ENCODE measurements around the gene LTBP1. TPM values are rescaled to one million over a fixed set of nuclear protein-coding genes. Genes with fewer than 3 reads are reported as not detected.

Gene LTBP1
- total RNA-seq, 2 experiments from 2014 or later: 0.10 to 0.14 TPM

GRCh38 chr2:33139949-33140348, 193.2 kb downstream of the LTBP1 start:
- Mint-ChIP-seq H3K27ac (no peak overlapping the region), H3K4me3 (no peak overlapping the region), H3K27me3 (ENCODE audit: low read depth) (peaks cover 11% of the 10 kb centered on the region), H3K36me3 (ENCODE audit: low read depth) (no peaks in the 10 kb centered on the region), H3K9me3 (no peaks in the 10 kb centered on the region), H3K4me1 (ENCODE audit: low read depth) (no peaks in the 10 kb centered on the region)
- intact Hi-C loops (cut with micrococcal nuclease): no loop called here
- CTCF ChIA-PET: interaction anchor here (0.7 kb wide), 1 partner anchor 19 kb away, joined by 3 read pairs; no protein-coding TSS in a partner anchor
- DNase-seq: no peak

- no peak for DNase-seq
- Mint-ChIP-seq H3K36me3 (ENCODE audit: low read depth) (no peaks in the 10 kb centered on the region), H3K27ac (no peak overlapping the region), H3K9me3 (no peaks in the 10 kb centered on the region), H3K4me3 (no peak overlapping the region), H3K27me3 (ENCODE audit: low read depth) (peaks cover 13% of the 10 kb centered on the region), H3K4me1 (ENCODE audit: low read depth) (no peaks in the 10 kb centered on the region)
- intact Hi-C loops (cut with micrococcal nuclease): no loop called here
- CTCF ChIA-PET: no interaction called here
Measured at GRCh38 chr2:33141476-33141875, 194.7 kb downstream of the LTBP1 start.

- H3K9me3 Mint-ChIP-seq: no peaks in the 10 kb centered on the region
Measured at GRCh38 chr2:33142810-33143209, 196.1 kb downstream of the LTBP1 start.

GRCh38 chr2:33144243-33144642, 197.5 kb downstream of the LTBP1 start:
- no peaks in the 10 kb centered on the region for H3K36me3 Mint-ChIP-seq (ENCODE audit: low read depth)

More at GRCh38 chr2:33142810-33143209, 196.1 kb downstream of the LTBP1 start:
- Mint-ChIP-seq H3K4me1 (ENCODE audit: low read depth) (no peaks in the 10 kb centered on the region), H3K4me3 (no peak overlapping the region), H3K36me3 (ENCODE audit: low read depth) (no peaks in the 10 kb centered on the region), H3K27me3 (ENCODE audit: low read depth) (peaks cover 13% of the 10 kb centered on the region), H3K27ac (no peak overlapping the region)
- CTCF ChIA-PET: no interaction called here
- intact Hi-C loops (cut with micrococcal nuclease): no loop called here
- no peak for DNase-seq

GRCh38 chr2:33145459-33145858, 198.7 kb downstream of the LTBP1 start:
- Mint-ChIP-seq H3K9me3 (no peaks in the 10 kb centered on the region), H3K36me3 (ENCODE audit: low read depth) (no peaks in the 10 kb centered on the region), H3K4me1 (ENCODE audit: low read depth) (no peaks in the 10 kb centered on the region), H3K27ac (no peak overlapping the region), H3K4me3 (no peak overlapping the region), H3K27me3 (ENCODE audit: low read depth) (peaks cover 9% of the 10 kb centered on the region)
- CTCF ChIA-PET: interaction anchor here (0.7 to 0.8 kb wide), 2 partner anchors 171 to 690 kb away, joined by 3 read pairs; no protein-coding TSS in a partner anchor
- intact Hi-C loops (cut with micrococcal nuclease): no loop called here
- no peak for DNase-seq

More at GRCh38 chr2:33144243-33144642, 197.5 kb downstream of the LTBP1 start:
- Mint-ChIP-seq H3K27me3 (ENCODE audit: low read depth) (peaks cover 13% of the 10 kb centered on the region), H3K27ac (no peak overlapping the region), H3K4me3 (no peak overlapping the region), H3K4me1 (ENCODE audit: low read depth) (no peaks in the 10 kb centered on the region), H3K9me3 (no peaks in the 10 kb centered on the region)
- DNase-seq: no peak
- intact Hi-C loops (cut with micrococcal nuclease): no loop called here
- CTCF ChIA-PET: interaction anchor here (0.6 kb wide), 1 partner anchor 254 kb away, joined by 3 read pairs; no protein-coding TSS in a partner anchor

- intact Hi-C loops (cut with micrococcal nuclease): no loop called here
- Mint-ChIP-seq H3K27me3 (ENCODE audit: low read depth) (peaks cover 9% of the 10 kb centered on the region), H3K4me3 (no peak overlapping the region), H3K27ac (no peak overlapping the region), H3K36me3 (ENCODE audit: low read depth) (no peaks in the 10 kb centered on the region), H3K9me3 (no peaks in the 10 kb centered on the region), H3K4me1 (ENCODE audit: low read depth) (no peaks in the 10 kb centered on the region)
- no peak for DNase-seq
- CTCF ChIA-PET: no interaction called here
Measured at GRCh38 chr2:33146102-33146501, 199.3 kb downstream of the LTBP1 start.

GRCh38 chr2:33153008-33153407, 206.3 kb downstream of the LTBP1 start:
- no peak overlapping the region for H3K4me3 Mint-ChIP-seq
- H3K27ac Mint-ChIP-seq: no peak overlapping the region
- no peaks in the 10 kb centered on the region for H3K36me3 Mint-ChIP-seq (ENCODE audit: low read depth)
- peaks cover 5% of the 10 kb centered on the region for H3K27me3 Mint-ChIP-seq (ENCODE audit: low read depth)
- H3K4me1 Mint-ChIP-seq (ENCODE audit: low read depth): no peaks in the 10 kb centered on the region
- no peaks in the 10 kb centered on the region for H3K9me3 Mint-ChIP-seq
- CTCF ChIA-PET: no interaction called here
- DNase-seq: no peak
- intact Hi-C loops (cut with micrococcal nuclease): no loop called here

GRCh38 chr2:33158482-33159003, 211.8 kb downstream of the LTBP1 start:
- intact Hi-C loops (cut with micrococcal nuclease): no loop called here
- DNase-seq: no peak
- Mint-ChIP-seq H3K27me3 (ENCODE audit: low read depth) (no peaks in the 10 kb centered on the region), H3K36me3 (ENCODE audit: low read depth) (no peaks in the 10 kb centered on the region), H3K4me3 (no peak overlapping the region), H3K4me1 (ENCODE audit: low read depth) (no peaks in the 10 kb centered on the region), H3K9me3 (no peaks in the 10 kb centered on the region), H3K27ac (no peak overlapping the region)
- CTCF ChIA-PET: no interaction called here

- Mint-ChIP-seq H3K27ac (no peak overlapping the region), H3K27me3 (ENCODE audit: low read depth) (no peaks in the 10 kb centered on the region), H3K36me3 (ENCODE audit: low read depth) (no peaks in the 10 kb centered on the region), H3K4me1 (ENCODE audit: low read depth) (no peaks in the 10 kb centered on the region), H3K9me3 (no peaks in the 10 kb centered on the region), H3K4me3 (no peak overlapping the region)
- CTCF ChIA-PET: interaction anchor here (0.6 kb wide), 1 partner anchor 37 kb away, joined by 3 read pairs; no protein-coding TSS in a partner anchor
- no peak for DNase-seq
- intact Hi-C loops (cut with micrococcal nuclease): no loop called here
Measured at GRCh38 chr2:33160191-33160590, 213.4 kb downstream of the LTBP1 start.

GRCh38 chr2:33166287-33166881, 219.6 kb downstream of the LTBP1 start:
- Mint-ChIP-seq H3K4me3 (no peak overlapping the region), H3K36me3 (ENCODE audit: low read depth) (no peaks in the 10 kb centered on the region), H3K27me3 (ENCODE audit: low read depth) (no peaks in the 10 kb centered on the region), H3K9me3 (no peaks in the 10 kb centered on the region), H3K27ac (no peak overlapping the region), H3K4me1 (ENCODE audit: low read depth) (no peaks in the 10 kb centered on the region)
- intact Hi-C loops (cut with micrococcal nuclease): no loop called here
- DNase-seq: no peak
- CTCF ChIA-PET: no interaction called here

GRCh38 chr2:33167622-33168245, 221.0 kb downstream of the LTBP1 start:
- no peak overlapping the region for H3K27ac Mint-ChIP-seq
- H3K4me3 Mint-ChIP-seq: no peak overlapping the region
- no peaks in the 10 kb centered on the region for H3K36me3 Mint-ChIP-seq (ENCODE audit: low read depth)
- no peaks in the 10 kb centered on the region for H3K4me1 Mint-ChIP-seq (ENCODE audit: low read depth)
- intact Hi-C loops (cut with micrococcal nuclease): no loop called here
- no peak for DNase-seq
- CTCF ChIA-PET: no interaction called here
- no peaks in the 10 kb centered on the region for H3K9me3 Mint-ChIP-seq
- H3K27me3 Mint-ChIP-seq (ENCODE audit: low read depth): no peaks in the 10 kb centered on the region

GRCh38 chr2:33168425-33168824, 221.7 kb downstream of the LTBP1 start:
- no peaks in the 10 kb centered on the region for H3K36me3 Mint-ChIP-seq (ENCODE audit: low read depth)

GRCh38 chr2:33168922-33169321, 222.2 kb downstream of the LTBP1 start:
- no peak for DNase-seq
- H3K4me1 Mint-ChIP-seq (ENCODE audit: low read depth): no peaks in the 10 kb centered on the region
- CTCF ChIA-PET: interaction anchor here (0.5 kb wide), 1 partner anchor 232 kb away, joined by 4 read pairs; no protein-coding TSS in a partner anchor

More at GRCh38 chr2:33168425-33168824, 221.7 kb downstream of the LTBP1 start:
- DNase-seq: no peak
- H3K27ac Mint-ChIP-seq: no peak overlapping the region
- H3K4me1 Mint-ChIP-seq (ENCODE audit: low read depth): no peaks in the 10 kb centered on the region
- intact Hi-C loops (cut with micrococcal nuclease): no loop called here
- H3K9me3 Mint-ChIP-seq: no peaks in the 10 kb centered on the region
- CTCF ChIA-PET: interaction anchor here (0.5 kb wide), 1 partner anchor 232 kb away, joined by 4 read pairs; no protein-coding TSS in a partner anchor
- H3K27me3 Mint-ChIP-seq (ENCODE audit: low read depth): no peaks in the 10 kb centered on the region
- no peak overlapping the region for H3K4me3 Mint-ChIP-seq

More at GRCh38 chr2:33168922-33169321, 222.2 kb downstream of the LTBP1 start:
- Mint-ChIP-seq H3K27me3 (ENCODE audit: low read depth) (no peaks in the 10 kb centered on the region), H3K27ac (no peak overlapping the region), H3K9me3 (no peaks in the 10 kb centered on the region), H3K36me3 (ENCODE audit: low read depth) (no peaks in the 10 kb centered on the region), H3K4me3 (no peak overlapping the region)
- intact Hi-C loops (cut with micrococcal nuclease): no loop called here

Data from activated naive CD4-positive, alpha-beta T cell treated with anti-CD3 and anti-CD28 coated beads for 36 hours (primary cell).